Kidney epithelial cell (primary cell): ENCODE data around the gene MINK1. TPM values are rescaled to one million over a fixed set of nuclear protein-coding genes. Genes with fewer than 3 reads are reported as not detected.

Experiments
- DNase-seq: peaks from one replicate; pipeline ENCODE4 v3.0.0-alpha.2; 2010; ENCODE audit warnings: low read depth
- H3K27me3 ChIP-seq: 2 replicates; pipeline ENCODE4 v1.6.0; 2011; ENCODE audit warnings: low read length; ENCODE audit not compliant: control insufficient read depth, insufficient read depth
- H3K36me3 ChIP-seq: 2 replicates; pipeline ENCODE4 v1.5.1; 2011; ENCODE audit warnings: low read length; ENCODE audit not compliant: control insufficient read depth, insufficient read depth
- H3K4me3 ChIP-seq: 2 replicates; pipeline ENCODE4 v1.5.1; 2011; ENCODE audit warnings: low read depth, mild to moderate bottlenecking, control low read depth, low read length
- CTCF ChIP-seq: IDR thresholded peaks from 2 replicates; pipeline ENCODE4 v1.5.1; 2011; ENCODE audit warnings: mild to moderate bottlenecking, moderate library complexity, low read length, control low read depth, inconsistent platforms; ENCODE audit not compliant: insufficient read depth, poor library complexity, severe bottlenecking
- total RNA-seq: library from RNA; depleted of rRNA; stranded (reverse); fragments of >200 nt; gene quantifications from 2 replicates; pipeline ENCODE4 v1.2.3, GENCODE V29; 2015

MINK1 gene
- total RNA-seq, 1 donor from 2014 or later = 36.1 TPM

- H3K36me3 ChIP-seq = no peaks in the 10 kb centered on the region
- H3K27me3 ChIP-seq = no peaks in the 10 kb centered on the region
- TF ChIP-seq CTCF = no peak
- DNase-seq = no peak
- no peak overlapping the region for H3K4me3 ChIP-seq
Measured at GRCh38 chr17:4838309-4838785, 5.2 kb downstream of the MINK1 start.

- no peak for DNase-seq
- Histone ChIP-seq H3K36me3 (no peaks in the 10 kb centered on the region), H3K27me3 (no peaks in the 10 kb centered on the region)
Measured at GRCh38 chr17:4839221-4839620, 6.1 kb downstream of the MINK1 start.

GRCh38 chr17:4839965-4840892 lies 7.1 kb downstream of the MINK1 start:
- DNase-seq = no peak
- H3K36me3 ChIP-seq = no peaks in the 10 kb centered on the region
- no peaks in the 10 kb centered on the region for H3K27me3 ChIP-seq
- TF ChIP-seq CTCF = no peak
- no peak overlapping the region for H3K4me3 ChIP-seq

More at GRCh38 chr17:4839221-4839620, 6.1 kb downstream of the MINK1 start:
- TF ChIP-seq CTCF = no peak
- H3K4me3 ChIP-seq = no peak overlapping the region

GRCh38 chr17:4840893-4841242 lies 7.7 kb downstream of the MINK1 start:
- Histone ChIP-seq H3K27me3 (no peaks in the 10 kb centered on the region), H3K36me3 (no peaks in the 10 kb centered on the region), H3K4me3 (no peak overlapping the region)
- no peak for DNase-seq
- TF ChIP-seq CTCF = no peak

- Histone ChIP-seq H3K27me3 (no peaks in the 10 kb centered on the region), H3K4me3 (no peak overlapping the region), H3K36me3 (no peaks in the 10 kb centered on the region)
- no peak for DNase-seq
- no peak for TF ChIP-seq CTCF
Measured at GRCh38 chr17:4842376-4842775, 9.2 kb downstream of the MINK1 start.

GRCh38 chr17:4843321-4844000 lies 10.3 kb downstream of the MINK1 start:
- TF ChIP-seq CTCF = no peak
- no peaks in the 10 kb centered on the region for H3K27me3 ChIP-seq
- H3K4me3 ChIP-seq = no peak overlapping the region
- no peaks in the 10 kb centered on the region for H3K36me3 ChIP-seq
- no peak for DNase-seq
